C1 segment of cervical spinal cord (tissue), 14 donors: ENCODE data around the gene IRF3.
"Not testable (repeated sequence)": the region's sequence is repeated elsewhere in the genome, so short reads cannot be mapped to it uniquely, and the experiment has no call there.

ENCODE experiments used
- DNase-seq, 14 donors: peaks; one replicate each; lab custom pipeline; 2025; lab: John Stamatoyannopoulos, UW

The IRF3 gene

DNA sequence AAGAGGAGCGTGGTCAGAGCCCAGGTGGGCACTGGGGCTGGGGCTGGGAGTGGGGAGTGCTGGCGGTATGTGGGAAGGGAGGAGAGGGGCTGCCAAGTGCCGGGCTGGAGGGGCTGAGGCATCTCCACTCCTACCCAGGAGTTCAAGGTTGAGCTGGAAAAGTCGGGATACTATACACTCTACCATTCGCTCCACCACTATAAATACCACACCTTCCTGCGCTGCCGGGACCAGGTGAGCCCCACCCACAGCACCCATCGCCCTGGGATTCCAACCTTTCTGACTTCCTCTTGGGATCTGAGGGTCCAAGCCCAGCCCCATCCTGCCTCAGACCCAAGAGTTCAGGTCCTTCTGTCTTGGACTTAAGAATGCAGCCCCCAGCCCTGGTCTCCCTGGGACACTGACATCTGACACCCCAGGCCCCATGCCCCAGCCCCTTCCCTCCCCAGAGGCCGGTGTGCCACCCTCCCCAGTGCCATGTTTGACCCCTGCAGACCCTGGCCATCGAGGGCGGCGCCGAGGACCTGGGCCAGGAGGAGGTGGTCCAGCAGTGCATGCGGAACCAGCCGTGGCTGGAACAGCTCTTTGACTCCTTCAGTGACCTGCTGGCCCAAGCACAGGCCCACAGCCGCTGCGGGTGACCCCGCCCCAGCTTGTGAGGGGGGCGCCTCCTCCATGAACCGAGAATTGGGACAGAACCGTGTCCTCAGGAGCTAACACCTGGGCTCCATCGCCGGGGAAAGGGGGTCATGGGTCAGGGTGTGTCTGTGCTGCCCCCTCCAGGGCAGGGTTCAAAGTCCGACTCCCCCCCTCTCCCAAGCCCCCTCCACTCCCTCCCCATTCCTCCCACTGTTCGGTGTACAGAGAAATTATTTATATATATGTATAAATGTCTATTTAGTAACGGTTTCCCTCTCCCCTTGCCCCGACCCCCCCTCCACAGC lies 40.4 kb downstream of the IRF3 start:
- no peak for DNase-seq

DNA sequence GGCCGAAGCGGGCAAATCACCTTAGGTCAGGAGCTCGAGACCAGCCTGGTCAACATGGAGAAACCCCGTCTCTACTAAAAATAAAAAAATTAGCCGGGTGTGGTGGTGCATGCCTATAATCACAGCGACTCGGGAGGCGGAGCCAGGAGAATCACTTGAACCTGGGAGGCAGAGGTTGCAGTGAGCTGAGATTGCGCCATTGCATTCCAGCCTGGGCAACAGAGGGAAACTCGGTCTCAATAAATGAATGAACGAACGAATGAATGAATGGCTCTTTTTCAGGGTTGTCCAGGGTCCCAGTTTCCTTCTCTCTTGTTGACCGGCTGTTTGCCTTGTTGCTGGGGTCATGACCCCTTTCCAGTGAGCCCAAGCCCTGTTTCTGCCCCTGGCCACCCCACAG lies 47.8 kb downstream of the IRF3 start:
- DNase-seq, result not testable (repeated sequence)

DNA sequence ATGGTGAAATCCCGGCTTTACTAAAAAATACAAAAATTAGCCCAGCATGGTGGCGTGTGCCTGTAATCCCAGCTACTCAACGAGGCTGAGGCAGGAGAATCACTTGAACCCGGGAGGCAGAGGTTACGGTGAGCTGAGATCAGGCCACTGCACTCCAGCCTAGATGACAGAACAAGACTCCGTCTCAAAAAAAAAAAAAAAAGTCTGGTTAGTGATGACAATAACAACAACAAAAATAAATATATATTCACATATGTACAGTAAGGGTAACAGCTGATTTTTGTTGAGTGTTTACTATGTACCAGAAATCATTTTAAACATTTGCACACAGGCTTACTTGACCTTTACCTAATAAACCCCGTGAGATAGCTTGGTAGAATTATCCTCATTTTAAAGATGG lies 48.7 kb downstream of the IRF3 start:
- no peak for DNase-seq

DNA sequence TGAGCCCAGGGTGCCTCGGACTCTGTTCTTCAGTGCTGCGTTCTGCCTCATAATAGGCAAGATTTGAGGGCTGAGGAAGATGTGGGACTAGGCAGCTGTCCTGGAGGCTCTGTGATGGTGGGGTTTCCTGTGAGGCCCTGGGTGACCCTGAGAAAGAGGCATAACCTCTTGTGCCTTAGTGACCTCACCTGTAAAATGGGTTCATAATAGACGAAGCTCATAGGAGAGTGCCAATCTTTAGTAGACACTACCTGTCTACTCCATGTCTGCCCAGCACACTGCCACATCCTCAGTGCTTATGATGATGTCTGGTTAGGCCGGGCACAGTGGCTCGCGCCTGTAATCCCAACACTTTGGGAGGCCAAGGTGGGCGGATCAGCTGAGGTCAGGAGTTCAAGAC lies 49.1 kb downstream of the IRF3 start:
- no peak for DNase-seq

DNA sequence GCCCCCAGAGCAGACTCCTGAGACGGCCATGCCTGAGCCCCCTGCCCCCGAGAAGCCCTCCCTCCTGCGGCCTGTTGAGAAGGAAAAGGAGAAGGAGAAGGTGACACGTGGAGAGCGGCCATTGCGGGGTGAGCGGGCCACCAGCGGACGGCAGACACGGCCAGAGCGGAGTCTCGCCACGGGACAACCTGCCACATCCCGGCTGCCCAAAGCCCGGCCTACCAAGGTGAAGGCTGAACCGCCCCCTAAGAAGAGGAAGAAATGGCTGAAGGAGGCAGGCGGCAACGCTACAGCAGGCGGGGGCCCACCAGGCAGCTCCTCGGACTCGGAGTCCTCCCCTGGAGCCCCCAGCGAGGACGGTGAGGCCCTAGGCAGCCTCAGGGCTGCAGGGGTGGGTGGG lies 49.8 kb downstream of the IRF3 start:
- no peak for DNase-seq

DNA sequence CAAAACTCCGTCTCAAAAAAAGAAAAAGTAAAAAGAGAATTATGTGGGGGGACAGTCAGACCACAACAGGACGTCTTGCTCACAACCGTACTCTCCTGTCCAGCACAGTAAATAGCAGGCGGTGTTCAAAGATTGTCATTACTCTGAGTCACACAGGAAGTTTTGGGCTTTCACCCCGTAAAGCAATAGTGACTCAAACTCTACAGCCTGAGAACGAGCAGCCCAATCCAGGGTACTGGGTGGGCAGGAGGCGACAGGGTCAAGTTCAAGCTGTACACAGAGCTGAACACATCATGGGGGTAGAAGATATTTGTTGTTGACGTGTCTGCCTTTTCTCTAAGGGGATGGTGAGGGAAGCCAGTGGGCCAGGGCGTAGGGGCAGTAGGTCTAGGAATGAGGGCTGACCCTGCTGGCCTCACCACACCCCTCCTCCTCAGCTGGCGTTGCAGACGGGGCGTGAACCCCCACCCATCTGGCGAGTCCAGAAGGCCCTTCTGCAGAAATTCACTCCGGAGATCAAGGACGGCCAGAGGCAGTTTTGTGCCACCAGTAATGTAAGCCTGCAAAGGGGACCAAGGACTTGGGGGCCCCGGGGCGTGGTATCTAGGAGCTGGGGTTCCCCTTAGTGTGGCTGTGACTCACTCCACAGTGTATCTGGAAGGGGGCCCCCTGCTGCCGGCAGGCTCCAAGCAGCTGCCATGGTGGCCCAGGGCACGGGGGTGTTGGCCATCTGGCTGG lies 51.4 kb downstream of the IRF3 start:
- DNase-seq, result no peak

DNA sequence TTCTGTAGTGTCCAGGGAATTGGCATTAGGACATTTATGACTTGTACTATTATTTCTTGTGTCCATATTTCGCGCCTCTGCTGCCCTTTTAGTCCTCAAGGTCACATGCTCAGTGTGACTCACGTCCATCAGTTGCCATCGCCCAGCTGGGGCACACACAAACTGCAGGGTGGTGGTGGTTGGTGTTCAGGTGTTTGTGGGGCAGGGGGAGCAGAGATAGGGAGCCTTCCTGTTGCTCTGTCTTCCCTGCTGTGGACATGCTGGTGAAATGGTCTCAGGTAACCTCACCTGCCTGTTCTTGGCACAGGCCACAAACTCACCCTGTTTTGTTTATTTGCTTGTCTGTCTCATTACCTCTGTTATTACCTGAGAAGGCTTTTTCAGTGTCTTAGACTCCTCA lies 52.3 kb downstream of the IRF3 start:
- no peak for DNase-seq
